SK-MEL-5 (cell line): ENCODE data around the gene PAIP1. TPM values are rescaled to one million over a fixed set of nuclear protein-coding genes. Genes with fewer than 3 reads are reported as not detected.
"Not testable (repeated sequence)": the region's sequence is repeated elsewhere in the genome, so short reads cannot be mapped to it uniquely, and the experiment has no call there.

Source experiments
- DNase-seq: peaks from one replicate; pipeline ENCODE4 v3.0.0-alpha.2; 2016; ENCODE audit warnings: low read depth, low spot score
- in situ Hi-C: cut with HindIII; loops from 2 replicates; pipeline ENCODE4 v1.10.0; 2016; ENCODE audit warnings: low sequenced_read_pairs, high pct_unique_total_duplicates, low pct_unique_long_range_greater_than_20kb
- polyA plus RNA-seq, 2 experiments: library from polyadenylated mRNA; depleted of rRNA; stranded (reverse); fragments of >200 nt; gene quantifications; 2 replicates each; pipeline ENCODE4 v1.2.3, GENCODE V29; 2015
- total RNA-seq: library from RNA; depleted of rRNA; stranded (reverse); fragments of >200 nt; shearing (Covaris generic); gene quantifications from 2 replicates; pipeline ENCODE4 v1.2.3, GENCODE V29; 2014; rRNA removed

PAIP1 gene
- total RNA-seq: 348 and 356 TPM in 2 replicates
- 181 and 233 TPM in 2 replicates for polyA plus RNA-seq (2015; cell fraction: cytosol; rRNA removed)
- 83.7 and 135 TPM in 2 replicates for polyA plus RNA-seq (2015; cell fraction: nucleus; rRNA removed)

- peak; percentile 92 for DNase-seq
- in situ Hi-C loops: loop anchor here (10.0 kb wide), 1 partner anchor 72 kb away; the partner anchor contains the start of gene TMEM267
Measured at GRCh38 chr5:43556857-43557542, at the start of gene PAIP1. Gene PAIP1, minus strand, starts transcription at chr5:43557077. Its CDS starts 231 bp downstream, at chr5:43556846.

- no peak for DNase-seq
- in situ Hi-C loops: no loop called here
Measured at GRCh38 chr5:43606351-43606750, 49.5 kb upstream of the PAIP1 start.

- in situ Hi-C loops: no loop called here
- no peak for DNase-seq
Measured at GRCh38 chr5:43604699-43605098, 47.8 kb upstream of the PAIP1 start.

GRCh38 chr5:43603344-43604217 lies 46.7 kb upstream of the PAIP1 start:
- DNase-seq: peak; percentile 78
- in situ Hi-C loops: no loop called here

GRCh38 chr5:43602461-43603343 lies 45.8 kb upstream of the PAIP1 start, which contains the start of gene NNT:
Gene NNT, plus strand, starts transcription at chr5:43603180. Its CDS starts 6,016 bp downstream, at chr5:43609196.
- DNase-seq: peak; percentile 82
- in situ Hi-C loops: no loop called here

- DNase-seq: peak; percentile 87
- in situ Hi-C loops: no loop called here
Measured at GRCh38 chr5:43601454-43602260, 44.8 kb upstream of the PAIP1 start.

- in situ Hi-C loops, DNase-seq: not testable (repeated sequence)
Measured at GRCh38 chr5:43598927-43599326, 42.0 kb upstream of the PAIP1 start.

GRCh38 chr5:43592363-43592762 lies 35.5 kb upstream of the PAIP1 start:
- in situ Hi-C loops: no loop called here
- no peak for DNase-seq

GRCh38 chr5:43590700-43591099 lies 33.8 kb upstream of the PAIP1 start:
- DNase-seq: no peak
- in situ Hi-C loops: no loop called here

GRCh38 chr5:43589310-43589709 lies 32.4 kb upstream of the PAIP1 start:
- in situ Hi-C loops: no loop called here
- DNase-seq: no peak

- no peak for DNase-seq
- in situ Hi-C loops: no loop called here
Measured at GRCh38 chr5:43588842-43589241, 32.0 kb upstream of the PAIP1 start.

- in situ Hi-C loops: no loop called here
- DNase-seq: no peak
Measured at GRCh38 chr5:43584166-43584699, 27.4 kb upstream of the PAIP1 start.

GRCh38 chr5:43583724-43584123 lies 26.8 kb upstream of the PAIP1 start:
- in situ Hi-C loops: no loop called here
- DNase-seq: no peak

GRCh38 chr5:43582082-43583005 lies 25.5 kb upstream of the PAIP1 start:
- in situ Hi-C loops: no loop called here
- DNase-seq: no peak

- in situ Hi-C loops: no loop called here
- DNase-seq: peak; percentile 58
Measured at GRCh38 chr5:43581398-43581797, 24.5 kb upstream of the PAIP1 start.
